ENCODE measurements around the gene TEN1.

The TEN1 gene

DNA sequence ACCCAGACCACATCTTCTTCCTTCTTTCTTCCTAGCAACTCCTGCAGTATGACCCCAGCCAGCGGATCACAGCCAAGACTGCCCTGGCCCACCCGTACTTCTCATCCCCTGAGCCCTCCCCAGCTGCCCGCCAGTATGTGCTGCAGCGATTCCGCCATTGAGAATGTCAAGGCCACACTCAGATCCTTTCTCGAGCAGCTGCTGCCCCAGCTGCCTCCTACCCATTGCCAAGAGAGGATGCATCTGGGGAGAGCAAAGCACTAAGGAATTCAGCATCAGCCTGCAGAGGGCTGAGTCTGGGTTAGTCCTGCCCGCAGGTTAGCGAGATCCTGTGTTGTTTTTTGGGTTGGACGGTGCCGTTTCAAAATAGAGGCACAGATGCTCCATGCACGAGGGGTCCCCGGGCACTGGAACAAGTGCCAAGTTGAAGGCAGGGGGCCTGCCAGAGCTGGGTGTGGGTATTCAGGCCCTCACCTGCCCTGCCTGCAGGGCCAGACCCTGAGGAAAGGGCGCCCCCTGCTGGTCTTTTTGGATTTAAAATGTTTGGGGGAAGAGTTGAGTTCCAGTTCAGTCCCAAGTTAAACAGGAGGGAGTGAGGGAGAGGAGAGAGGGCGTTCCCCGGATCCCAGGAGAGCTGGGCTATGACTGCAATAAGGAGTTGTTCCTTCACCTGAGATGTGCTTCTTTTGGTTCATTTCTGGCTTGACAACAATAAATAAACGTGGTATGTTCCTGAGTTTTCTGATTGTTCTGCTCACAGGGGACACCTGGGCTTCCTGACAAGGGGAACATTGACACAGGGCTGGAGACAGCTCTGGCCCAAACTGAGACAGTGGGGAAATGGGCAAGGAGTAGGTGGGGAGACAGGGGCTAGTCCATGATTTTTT is 26.5 kb downstream of the TEN1 start:
- DNase-seq (ENCODE audit: low read depth in 3 of 3) = peak; percentile 48 to 76 (median 67)

DNA sequence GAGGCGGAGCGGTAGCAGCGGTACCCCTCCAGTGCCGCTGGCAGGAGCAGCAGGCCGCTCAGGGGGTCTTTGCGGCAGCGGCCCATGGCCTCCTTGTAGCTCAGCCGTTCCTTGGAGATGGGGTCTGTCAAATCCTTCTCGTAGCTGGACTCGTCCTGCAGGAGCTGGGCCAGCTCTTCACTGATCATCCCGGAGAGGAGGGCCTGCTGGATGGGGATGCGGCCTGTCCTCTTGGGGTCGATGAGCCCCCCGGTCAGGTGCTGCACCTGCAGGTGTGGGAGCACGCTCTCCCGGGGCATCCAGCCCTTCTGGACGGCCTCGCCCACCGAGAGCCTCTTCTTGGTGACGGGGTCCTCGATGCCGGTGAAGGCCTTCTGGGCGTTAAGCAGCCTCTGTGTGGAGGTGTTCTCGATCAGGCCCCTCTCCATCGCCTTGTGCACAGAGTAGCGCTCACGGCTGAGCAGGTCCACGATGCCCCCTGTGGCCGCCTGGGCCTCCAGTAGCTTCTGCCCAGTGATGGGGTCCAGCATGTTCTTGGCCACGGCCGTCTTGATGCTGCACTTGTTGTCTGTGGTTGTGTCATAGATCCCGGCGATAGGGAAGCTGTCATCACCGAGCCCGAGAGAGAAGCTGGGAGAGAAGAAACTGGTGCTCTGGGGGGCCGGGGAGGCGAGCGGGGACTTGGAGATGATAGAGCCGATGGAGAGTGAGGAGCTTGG is 28.2 kb downstream of the TEN1 start:
- no peak for DNase-seq (ENCODE audit: low read depth in 3 of 3)

DNA sequence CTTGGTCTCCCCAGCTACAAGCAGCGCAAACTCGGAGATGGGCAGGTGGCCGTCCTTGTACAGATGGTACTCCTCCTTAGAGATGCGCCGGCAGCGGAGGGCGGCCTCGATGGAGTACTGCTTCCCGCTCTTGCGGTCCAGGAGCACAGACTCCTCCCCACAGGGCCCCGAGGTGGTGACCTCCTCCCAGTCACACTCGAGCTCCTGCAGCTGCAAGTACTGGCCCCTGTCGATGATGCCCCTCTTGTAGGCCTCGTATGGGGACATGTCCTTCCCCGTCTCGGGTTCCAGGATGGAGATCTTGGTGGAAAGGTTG is 28.8 kb downstream of the TEN1 start:
- DNase-seq (ENCODE audit: low read depth in 3 of 3) = no peak

DNA sequence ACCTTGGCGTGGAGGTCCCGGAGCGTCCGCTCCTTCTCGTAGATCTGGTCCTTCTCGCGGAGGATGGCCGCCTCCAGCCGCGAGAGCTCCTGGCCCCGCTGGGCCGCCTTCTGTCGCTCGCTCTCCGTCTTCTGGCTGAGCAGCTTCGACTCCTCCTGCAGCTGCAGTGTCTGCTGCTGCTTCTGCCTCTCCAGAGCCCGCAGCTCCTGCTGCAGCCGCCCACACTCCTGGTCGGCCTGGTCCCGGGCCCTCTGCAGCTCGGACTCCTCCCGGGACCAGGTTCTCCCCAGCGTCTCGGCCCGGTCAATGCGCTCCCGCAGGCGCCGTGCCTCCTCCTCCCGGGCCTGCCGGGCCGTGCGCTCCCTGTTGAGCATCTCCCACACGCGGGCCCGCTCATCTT is 29.2 kb downstream of the TEN1 start:
- DNase-seq (ENCODE audit: low read depth in 3 of 3) = no peak

DNA sequence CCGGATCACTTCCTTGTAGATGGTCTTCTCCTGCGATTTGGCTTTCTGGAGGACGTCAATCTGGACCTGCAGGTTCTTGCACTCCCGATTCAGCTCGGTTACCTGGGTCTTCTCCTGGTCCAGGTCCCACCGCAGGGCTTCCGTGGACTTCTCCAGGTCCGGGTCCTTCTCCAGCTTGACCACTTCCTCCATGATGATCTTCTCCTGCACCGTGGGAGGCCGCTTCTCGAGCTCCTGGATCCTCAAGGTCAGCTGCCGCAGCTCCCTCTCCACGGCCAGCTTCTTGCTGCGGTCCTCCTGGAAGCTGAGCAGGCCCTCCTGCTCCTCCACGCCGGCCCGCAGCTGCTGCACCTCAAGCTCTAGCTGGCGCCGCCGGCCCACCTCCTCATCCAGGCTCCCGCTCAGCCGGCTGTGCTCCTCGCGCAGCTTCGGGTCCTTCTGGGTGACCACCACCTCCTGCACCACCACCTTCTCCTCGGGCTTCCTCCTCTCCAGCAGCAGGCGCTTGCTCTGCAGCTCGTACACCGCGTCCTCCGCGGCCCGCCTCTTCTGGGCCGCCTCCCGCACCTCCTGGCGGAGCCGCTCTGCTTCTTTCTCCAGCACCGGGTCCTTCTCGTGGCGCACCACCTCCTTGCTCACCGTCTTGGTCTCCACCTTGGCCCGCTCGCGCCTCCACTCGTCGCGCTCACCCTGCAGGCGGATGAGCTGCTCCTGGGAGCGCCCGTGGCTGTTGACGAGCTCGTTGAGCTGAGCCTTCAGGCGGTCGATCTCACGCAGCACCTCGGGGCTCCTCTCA is 29.8 kb downstream of the TEN1 start:
- DNase-seq (ENCODE audit: low read depth in 3 of 3) = no peak

DNA sequence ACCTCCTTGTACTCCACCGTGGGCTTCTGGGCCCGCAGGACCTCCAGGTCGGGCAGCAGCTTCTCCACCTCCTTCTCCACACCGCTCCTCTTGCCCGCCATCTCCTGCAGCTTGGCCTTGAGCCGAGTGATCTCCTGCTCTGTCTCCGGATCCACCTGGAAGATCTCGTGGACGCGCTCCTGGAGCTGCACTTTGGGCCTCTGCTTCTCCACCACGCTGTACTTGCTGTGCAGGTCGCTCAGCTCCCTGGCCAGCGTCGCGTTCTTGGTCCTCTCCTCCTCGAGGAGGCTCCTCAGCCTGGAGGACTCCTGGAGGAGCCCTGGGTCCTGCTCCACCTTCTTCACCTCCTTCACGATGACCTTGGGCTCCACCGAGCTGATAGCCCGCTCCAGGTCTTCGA is 30.4 kb downstream of the TEN1 start:
- no peak for DNase-seq (ENCODE audit: low read depth in 3 of 3)

DNA sequence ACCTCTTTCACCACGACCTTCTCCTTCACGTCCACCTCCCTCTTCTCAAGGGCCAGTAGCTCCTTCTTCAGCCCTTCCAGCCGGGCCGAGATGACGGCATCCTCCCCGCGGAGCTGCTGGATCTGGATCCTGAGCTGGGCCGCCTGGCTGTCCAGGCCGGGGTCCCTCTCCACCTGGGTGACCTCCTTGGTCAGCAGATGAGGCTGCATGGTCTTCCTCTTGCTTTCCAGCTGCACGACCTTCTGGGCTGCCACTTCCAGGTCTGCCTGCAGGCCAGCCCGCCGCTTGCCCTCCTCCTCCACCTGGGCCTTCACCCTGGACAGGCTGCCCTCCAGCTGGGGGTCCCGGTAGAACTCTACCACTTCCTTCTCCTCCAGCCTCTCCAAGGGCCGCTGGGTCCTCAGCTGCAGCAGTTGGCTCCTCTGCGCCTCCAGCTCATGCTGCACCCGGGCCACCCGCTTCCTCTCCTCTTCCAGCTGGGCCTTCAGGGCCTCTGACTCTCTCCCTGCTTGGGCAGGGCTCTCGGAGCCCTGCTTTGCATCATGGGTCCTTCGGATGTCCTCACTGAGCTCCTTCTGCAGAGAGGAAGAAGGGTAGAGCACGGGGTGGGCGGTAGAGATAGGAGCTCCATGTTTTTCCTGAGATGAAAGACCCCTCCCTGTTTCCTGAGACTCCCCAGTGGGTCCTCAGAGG is 31.1 kb downstream of the TEN1 start:
- no peak for DNase-seq (ENCODE audit: low read depth in 3 of 3)

DNA sequence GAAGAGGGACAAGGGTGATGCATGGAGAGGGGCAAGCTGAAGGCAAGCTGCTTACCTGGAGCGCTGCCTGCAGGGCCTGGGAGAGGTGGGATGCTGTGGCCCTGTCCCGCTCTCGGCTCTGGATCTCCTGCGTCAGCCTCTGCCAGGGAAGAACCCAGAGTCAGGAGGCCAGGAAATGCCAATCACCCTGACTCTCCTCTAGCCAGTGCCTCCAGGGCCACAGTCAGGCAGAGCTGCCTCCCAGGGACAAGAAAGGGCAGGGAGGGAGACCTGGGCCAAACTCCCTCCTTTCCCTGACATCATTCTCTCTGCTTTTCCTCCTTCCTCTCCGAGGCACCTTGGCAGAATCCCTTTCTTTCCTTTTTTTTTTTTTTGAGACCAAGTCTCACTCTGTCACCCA is 32.9 kb downstream of the TEN1 start:
- no peak for DNase-seq (ENCODE audit: low read depth in 3 of 3)

DNA sequence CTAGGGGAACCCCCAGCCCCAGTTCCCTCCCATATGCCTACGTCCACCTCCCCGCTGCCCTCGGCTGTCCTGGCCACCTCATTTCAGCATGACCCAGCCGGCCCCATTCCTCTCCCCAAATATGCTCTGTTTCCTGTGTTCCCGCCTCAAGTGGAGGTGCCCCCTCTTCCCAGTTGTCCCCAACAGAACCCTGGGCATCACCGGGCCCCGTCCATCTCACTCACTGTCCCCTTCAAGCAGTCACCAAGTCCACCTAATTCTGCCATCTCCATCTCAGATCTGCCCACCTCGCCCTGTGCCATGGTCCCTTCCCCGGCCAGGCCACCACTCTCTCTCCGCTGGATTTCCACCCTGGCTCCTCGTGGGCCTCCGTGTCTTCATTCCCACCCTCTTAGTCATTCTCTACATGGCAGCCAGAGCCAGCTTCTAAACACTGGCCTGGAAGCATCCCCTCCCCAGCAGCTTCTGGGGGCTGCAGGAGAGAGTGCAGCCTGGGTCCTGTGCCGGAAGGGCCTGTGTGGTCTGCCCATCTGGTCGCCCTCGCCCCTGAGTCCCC is 34.4 kb downstream of the TEN1 start:
- DNase-seq (ENCODE audit: low read depth in 3 of 3) = no peak

DNA sequence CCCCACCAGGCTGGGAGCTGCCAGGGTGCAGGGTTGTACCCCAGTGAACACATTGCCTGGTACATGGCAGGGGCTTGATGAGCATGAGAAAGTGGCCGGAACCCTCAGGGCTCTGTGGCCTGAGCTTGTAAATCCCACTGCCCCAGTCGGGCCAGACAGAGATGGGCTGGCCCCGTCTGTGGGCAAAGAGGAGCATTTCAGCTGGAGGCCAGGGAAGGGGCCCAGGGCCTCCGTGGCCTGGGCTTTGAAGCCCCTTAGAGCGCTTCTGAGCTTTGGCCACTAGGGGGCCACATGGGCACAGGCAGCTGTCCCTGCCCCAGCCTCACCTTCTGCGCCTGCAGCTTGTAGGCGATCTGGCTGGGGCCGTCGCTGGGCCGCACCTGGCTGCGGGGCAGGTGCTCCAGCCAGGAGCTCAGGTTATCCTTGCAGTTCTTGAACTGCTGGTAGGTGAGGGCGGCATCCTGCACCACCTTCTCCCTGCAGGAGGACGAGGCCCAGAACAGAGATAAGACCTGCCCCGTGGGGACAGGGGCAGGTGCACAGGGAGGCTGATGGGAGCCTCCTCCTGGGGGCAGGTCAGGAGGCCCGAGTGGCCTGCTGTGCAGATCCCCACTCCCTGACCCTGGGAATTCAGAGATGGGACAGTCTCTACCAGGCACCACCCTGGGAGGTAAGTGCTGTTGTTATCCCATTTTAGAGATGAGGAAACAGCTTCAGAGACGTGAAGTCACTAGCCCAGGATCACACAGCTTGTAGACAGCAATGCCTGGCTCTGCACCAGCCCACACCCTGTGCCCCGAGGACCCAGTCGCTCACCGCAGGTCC is 35.3 kb downstream of the TEN1 start:
- peak; percentile 56 to 63 (median 60) for DNase-seq (ENCODE audit: low read depth in 3 of 3)

DNA sequence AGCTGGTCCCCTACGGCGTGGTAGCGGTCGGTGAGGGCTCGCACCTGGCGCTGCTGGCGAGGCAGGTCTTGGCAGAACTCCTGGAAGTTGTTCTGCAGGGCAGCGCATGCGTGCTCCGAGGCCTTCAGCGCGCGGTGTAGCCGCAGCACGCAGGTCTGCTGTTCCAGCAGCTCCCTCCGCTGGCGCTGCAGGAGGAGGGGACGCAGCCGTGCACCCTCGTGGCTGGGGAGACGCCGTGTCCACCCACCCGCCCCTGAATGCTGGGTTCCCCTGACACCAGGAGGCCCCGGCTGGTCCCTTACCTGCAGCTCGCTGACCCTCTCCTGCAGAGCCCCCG is 35.9 kb downstream of the TEN1 start:
- DNase-seq (ENCODE audit: low read depth in 3 of 3) = no peak

DNA sequence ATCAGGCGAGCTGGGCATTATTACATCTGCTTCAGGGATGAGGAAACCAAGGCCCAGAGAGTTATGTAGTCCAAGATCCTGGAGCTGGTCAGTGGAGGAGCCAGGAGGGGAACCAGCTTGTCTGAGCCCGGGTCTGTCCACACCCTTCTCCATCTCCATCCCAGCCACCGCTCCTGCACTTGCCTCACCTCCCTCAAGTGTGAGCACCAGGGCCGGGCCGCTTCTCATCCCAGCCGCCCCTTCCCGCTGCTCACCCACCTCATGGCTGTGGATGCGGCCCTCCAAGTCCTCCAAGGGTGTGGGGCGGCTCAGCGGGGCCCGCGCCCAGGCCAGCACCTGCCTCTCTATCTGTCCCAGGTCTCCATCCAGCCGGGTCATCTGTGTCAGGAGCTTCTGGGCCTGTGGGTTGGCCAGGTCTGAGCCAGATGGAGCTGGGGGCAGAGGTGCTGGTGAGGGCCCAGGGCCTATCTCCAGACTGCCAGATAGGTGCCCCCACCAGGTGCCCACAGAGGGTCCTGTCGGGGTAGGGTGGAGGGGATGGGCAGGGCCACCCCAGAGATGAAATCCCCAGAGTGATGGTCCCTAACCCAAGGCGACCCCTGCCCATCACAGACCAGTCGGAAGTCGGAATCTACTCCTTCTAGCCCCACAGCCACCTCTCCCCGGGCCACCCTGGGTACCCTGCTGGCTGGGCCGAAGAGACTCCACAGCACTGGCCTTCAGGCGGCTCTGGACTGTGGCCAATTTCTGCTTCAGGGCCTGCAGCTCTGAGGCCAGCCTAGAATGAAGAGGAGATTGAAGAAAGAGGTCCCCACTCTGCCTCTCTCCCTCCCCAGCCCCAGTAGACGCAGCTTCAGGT is 38.7 kb downstream of the TEN1 start:
- DNase-seq (ENCODE audit: low read depth in 3 of 3) = no peak

DNA sequence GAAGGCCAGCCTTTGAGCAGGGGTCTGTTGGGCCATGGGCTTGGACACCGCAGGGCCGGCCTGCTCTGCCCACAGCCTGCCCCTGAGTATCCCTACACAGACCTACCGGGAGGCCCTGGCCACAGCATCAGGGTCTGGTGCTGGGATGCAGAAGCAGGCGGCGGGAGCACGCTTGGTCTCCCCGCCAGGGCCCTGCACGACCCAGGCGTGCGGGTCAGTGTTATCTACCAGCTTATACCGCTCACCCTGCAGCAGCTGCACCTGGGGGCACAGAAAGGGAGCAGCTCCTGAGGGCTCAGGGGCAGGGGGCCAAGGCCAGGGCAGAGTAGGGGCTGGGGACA is 39.3 kb downstream of the TEN1 start:
- DNase-seq (ENCODE audit: low read depth in 3 of 3) = no peak

DNA sequence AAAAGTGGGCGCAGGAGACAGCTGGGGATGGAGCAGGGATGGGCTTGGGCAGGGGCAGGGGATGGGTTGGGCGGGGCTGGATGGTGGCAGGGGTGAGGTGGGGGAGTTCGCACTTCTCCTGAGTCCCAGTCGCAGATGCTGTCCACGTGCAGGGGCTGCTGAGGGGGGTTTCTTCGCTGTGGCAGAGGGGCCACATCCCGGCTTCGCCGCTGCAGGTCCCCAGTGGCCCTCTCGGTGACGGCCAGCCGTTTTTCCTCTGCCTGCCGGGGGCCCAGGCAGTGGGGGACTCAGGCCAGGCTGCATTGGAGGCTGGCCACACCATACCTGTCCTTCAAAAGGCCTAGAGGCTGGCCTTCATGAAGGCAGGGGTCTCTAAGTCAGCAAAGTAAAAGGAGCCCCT is 39.8 kb downstream of the TEN1 start:
- DNase-seq (ENCODE audit: low read depth in 3 of 3) = no peak

DNA sequence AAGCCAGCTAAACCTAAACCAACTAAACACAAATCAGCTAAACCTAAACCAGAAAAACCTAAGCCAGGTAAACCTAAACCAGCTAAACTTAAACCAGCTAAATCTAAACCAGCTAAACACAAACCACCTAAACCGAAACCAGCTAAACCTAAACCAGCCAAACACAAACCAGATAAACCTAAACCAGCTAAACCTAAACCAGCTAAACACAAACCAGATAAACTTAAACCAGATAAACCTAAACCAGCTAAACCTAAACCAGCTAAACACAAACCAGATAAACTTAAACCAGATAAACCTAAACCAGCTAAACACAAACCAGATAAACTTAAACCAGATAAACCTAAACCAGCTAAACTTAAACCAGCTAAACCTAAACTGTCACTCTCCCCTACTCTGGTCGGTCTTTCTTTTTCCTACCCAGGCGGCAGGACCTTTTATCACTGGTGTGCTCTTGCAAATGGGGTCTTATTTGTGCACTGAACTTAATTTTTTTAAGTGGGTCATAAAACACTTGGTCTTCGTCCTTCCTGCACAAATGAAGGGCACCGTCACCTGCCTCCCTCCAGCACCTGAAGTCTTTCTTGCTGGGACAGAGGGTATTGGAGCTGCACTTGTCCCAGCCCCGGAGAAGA is 40.9 kb downstream of the TEN1 start:
- no peak for DNase-seq (ENCODE audit: low read depth in 3 of 3)

DNA sequence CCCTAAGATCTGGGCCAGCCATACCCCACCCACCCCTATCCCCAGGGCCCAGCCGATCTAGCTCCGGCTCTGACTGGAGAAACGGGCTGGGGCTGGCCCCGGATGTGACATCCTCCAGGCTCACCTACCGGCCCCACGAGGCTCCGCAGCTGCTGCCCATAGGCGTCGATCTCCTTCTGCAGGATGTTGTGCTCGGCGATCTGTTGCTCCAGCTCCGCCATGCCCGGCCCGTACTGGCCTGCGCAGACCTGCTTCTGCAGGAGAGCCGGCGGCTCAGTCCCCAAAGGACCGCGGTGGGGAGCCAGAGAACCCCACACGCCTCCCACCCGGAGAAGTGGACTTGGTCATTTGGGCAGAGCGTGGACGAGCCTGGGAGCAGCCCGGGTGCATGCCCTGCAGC is 43.2 kb downstream of the TEN1 start:
- no peak for DNase-seq (ENCODE audit: low read depth in 3 of 3)

DNA sequence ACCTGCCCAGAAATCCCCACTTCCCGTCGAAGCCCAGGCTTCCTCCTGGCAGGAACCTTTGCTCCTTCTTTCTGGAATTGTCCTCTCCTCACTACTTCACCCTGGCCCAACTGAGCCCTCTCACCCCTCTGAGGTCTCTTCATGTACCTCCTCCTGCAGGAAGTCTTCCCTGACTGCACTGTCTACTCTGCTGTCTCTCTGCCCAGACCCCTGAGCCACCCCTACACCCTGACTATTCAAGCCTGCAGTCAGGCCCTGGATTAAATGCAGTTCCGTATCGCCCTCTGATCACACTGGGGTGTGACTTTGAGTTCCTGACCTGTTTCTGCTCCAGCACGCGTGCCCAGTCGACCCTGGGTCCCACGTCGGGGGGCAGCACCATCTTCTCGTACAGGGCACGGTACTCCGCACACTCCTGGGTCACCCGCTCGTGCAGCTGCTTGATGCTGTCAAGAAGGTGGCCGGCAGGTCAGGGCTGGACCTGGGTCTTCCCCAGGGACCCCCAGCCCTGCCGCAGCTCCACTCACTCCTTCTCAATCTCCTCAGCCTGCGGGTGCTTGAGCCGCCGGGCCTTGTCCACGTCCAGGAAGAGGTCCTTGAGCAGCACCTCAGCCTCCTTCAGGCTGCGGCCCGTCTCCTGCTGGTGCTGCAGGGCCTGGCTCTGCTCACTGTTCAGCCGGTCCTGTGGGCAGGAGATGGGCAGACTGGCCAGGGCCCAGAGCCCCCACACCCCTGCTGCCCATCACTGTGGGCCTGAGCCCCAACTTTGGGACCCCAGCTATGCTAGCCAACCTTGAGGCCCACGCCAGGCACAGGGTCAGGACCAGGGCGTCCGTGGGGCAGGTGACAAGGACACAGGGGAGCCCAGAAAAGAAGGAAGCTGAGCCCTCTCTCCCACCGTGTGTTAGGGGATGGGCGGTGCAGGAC is 44.2 kb downstream of the TEN1 start:
- DNase-seq (ENCODE audit: low read depth in 3 of 3) = no peak

DNA sequence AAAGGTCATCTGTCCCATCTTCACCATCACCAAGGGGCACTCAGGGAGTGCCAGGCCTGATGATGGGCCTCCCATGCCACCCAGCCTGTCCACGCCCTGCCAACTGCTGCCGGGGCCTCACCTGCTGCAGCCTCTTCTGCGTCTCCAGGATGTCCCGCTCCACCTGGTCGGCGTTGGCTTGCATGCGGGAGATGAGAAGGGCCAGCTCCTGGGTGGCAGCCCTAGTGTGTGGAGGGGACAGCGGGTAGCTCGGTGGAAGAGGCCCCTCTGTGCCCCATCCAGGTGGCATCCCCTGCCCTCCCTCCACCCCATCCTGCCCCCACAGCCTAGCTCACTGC is 44.8 kb downstream of the TEN1 start:
- DNase-seq (ENCODE audit: low read depth in 3 of 3) = no peak

DNA sequence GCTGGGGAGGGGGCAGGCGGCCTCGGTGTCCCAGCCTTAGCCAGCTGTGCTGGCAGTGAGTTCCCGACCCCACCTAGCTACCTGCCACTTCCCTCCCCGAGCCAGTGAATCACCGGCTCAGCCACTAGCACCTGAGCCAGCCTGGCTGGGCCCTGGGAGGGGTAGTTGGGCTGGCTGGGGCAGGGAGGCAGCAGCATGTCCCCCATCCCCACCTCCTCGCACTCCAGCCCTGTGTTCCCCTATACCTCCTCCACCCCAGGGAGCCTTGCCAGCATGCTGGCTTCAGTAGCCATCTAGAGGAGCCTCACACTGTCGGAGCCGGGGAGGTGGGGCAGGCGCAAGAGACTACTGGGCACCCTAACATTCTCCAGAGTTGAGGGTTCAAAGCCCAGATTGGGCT is 45.3 kb downstream of the TEN1 start:
- no peak for DNase-seq (ENCODE audit: low read depth in 3 of 3)
